ENCODE results near the gene APOLD1. TPM values are rescaled to one million over a fixed set of nuclear protein-coding genes. Genes with fewer than 3 reads are reported as not detected.

The APOLD1 gene
- total RNA-seq, 6 donors from 2014 or later, result 8.5 to 36.5 (median 15.6) TPM

- DNase-seq, result no peak
- peaks cover 47 to 82% (median 72%) of the 10 kb centered on the region in 4 donors for H3K36me3 ChIP-seq
- no peak overlapping the region for H3K27ac ChIP-seq
- ATAC-seq (ENCODE audit: low FRiP score in 2 of 2), result no peak
- H3K9me3 ChIP-seq, result no peaks in the 10 kb centered on the region
- peaks cover 3 to 14% (median 10%) of the 10 kb centered on the region in 4 donors for H3K4me1 ChIP-seq
- H3K4me3 ChIP-seq, result no peak overlapping the region
- TF ChIP-seq POLR2A (IDR thresholded peaks at IDR 0.05) (no peak), CTCF (IDR thresholded peaks at IDR 0.05) (no peak), EP300 (IDR thresholded peaks at IDR 0.05) (no peak), POLR2AphosphoS5 (IDR thresholded peaks at IDR 0.05) (no peak)
- H3K27me3 ChIP-seq, result no peaks in the 10 kb centered on the region
- WGBS, 2 donors, result 94 to 100% methylated on average over 5 of the region's 5 CpGs
These were observed 38.4 kb downstream of the APOLD1 start for GRCh38 chr12:12823811-12824210.

GRCh38 chr12:12835378-12836146 is 50.1 kb downstream of the APOLD1 start:
- Histone ChIP-seq H3K4me3 (no peak overlapping the region), H3K4me1 (peaks cover 0 to 23% (median 4%) of the 10 kb centered on the region in 4 donors), H3K27ac (peak overlapping the region; percentile 74 to 86 (median 79)), H3K9me3 (no peaks in the 10 kb centered on the region), H3K27me3 (no peaks in the 10 kb centered on the region), H3K36me3 (peaks cover 0 to 34% (median 19%) of the 10 kb centered on the region in 4 donors)
- peak in 1 of 2 donors; percentile 67 for DNase-seq
- WGBS, 2 donors, result 73 to 76% methylated on average over 7 of the region's 7 CpGs
- no peak for TF ChIP-seq CTCF (IDR thresholded peaks at IDR 0.05)
- peak; percentile 34 to 50 for TF ChIP-seq POLR2AphosphoS5 (IDR thresholded peaks at IDR 0.05)
- no peak for TF ChIP-seq POLR2A (IDR thresholded peaks at IDR 0.05)
- TF ChIP-seq EP300 (IDR thresholded peaks at IDR 0.05), result peak; percentile 43 to 99 (median 88)
- peak; percentile 61 to 91 for ATAC-seq (ENCODE audit: low FRiP score in 2 of 2)

GRCh38 chr12:12836571-12836970 is 51.1 kb downstream of the APOLD1 start:
- Histone ChIP-seq H3K9me3 (no peaks in the 10 kb centered on the region), H3K4me3 (no peak overlapping the region), H3K36me3 (peaks cover 0 to 26% (median 16%) of the 10 kb centered on the region in 4 donors), H3K4me1 (peaks cover 0 to 23% (median 4%) of the 10 kb centered on the region in 4 donors), H3K27me3 (no peaks in the 10 kb centered on the region), H3K27ac (peak overlapping the region; percentile 74 to 86 (median 79))
- DNase-seq (no peak), ATAC-seq (ENCODE audit: low FRiP score in 2 of 2) (no peak)
- TF ChIP-seq POLR2AphosphoS5 (IDR thresholded peaks at IDR 0.05) (no peak), CTCF (IDR thresholded peaks at IDR 0.05) (no peak), POLR2A (IDR thresholded peaks at IDR 0.05) (no peak), EP300 (IDR thresholded peaks at IDR 0.05) (no peak)
- 84 to 89% methylated on average over 6 of the region's 6 CpGs for WGBS, 2 donors

- H3K27ac ChIP-seq, result peak overlapping the region; percentile 23 to 86 (median 76)
- peak; percentile 76 to 87 for ATAC-seq (ENCODE audit: low FRiP score in 2 of 2)
- peaks cover 0 to 21% (median 15%) of the 10 kb centered on the region in 4 donors for H3K36me3 ChIP-seq
- peak in 1 of 2 donors; percentile 29 for DNase-seq
- no peak for TF ChIP-seq POLR2AphosphoS5 (IDR thresholded peaks at IDR 0.05)
- peak in 5 of 6 experiments; percentile 33 to 76 (median 51) for TF ChIP-seq CTCF (IDR thresholded peaks at IDR 0.05)
- no peak for TF ChIP-seq POLR2A (IDR thresholded peaks at IDR 0.05)
- H3K4me1 ChIP-seq, result peaks cover 0 to 23% (median 4%) of the 10 kb centered on the region in 4 donors
- no peaks in the 10 kb centered on the region for H3K27me3 ChIP-seq
- 52 to 59% methylated on average over 15 of the region's 15 CpGs for WGBS, 2 donors
- H3K9me3 ChIP-seq, result no peaks in the 10 kb centered on the region
- H3K4me3 ChIP-seq, result peak overlapping the region in 2 of 4 donors; percentile 13 to 23
These were observed 51.8 kb downstream of the APOLD1 start for GRCh38 chr12:12837025-12837812.
